Stimulated activated CD4-positive, alpha-beta T cell treated with anti-CD3 and anti-CD28 coated beads, Interleukin-2, amount 100 ng/mL, for 4 hours (primary cell): ENCODE results near the gene KDM8.
"Not testable (repeated sequence)": the region's sequence is repeated elsewhere in the genome, so short reads cannot be mapped to it uniquely, and the experiment has no call there.

ENCODE experiments used
- DNase-seq: peaks from one replicate; pipeline ENCODE4 v3.0.0-alpha.2; 2020; ENCODE audit warnings: low read depth

Gene KDM8

GRCh38 chr16:27191352-27191924 is 11.9 kb upstream of the KDM8 start:
- no peak for DNase-seq

DNA sequence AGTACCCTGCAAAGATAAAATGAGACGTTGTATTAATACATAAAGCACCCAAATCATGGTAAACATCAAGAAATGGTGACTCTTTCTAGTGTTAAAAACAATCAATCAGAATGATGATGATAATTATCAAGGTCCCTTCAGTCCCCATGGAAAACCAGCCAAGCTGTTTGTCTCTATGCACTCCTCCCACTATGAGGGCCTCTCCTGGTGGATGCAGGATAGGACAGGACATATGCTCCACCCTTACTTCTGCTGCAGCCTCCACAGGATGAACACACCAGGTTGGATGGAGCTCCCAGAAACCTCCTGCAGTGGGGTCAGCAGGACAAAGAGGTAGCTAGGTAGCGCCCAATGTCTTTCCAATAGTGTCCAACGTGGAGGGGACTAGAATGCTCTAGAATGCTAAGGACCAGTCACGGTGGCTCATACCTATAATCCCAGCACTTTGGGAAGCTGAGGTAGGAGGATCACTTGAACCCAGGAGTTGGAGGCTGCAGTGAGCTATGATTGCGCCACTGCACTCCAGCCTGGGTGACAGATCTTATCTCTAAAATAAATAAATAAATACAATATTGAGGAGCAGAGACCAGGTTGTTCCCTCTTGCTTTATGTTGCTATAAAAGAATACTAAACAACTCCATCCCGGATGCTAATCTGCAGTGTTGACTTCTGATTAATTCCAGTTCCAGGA is 9.9 kb upstream of the KDM8 start:
- no peak for DNase-seq

DNA sequence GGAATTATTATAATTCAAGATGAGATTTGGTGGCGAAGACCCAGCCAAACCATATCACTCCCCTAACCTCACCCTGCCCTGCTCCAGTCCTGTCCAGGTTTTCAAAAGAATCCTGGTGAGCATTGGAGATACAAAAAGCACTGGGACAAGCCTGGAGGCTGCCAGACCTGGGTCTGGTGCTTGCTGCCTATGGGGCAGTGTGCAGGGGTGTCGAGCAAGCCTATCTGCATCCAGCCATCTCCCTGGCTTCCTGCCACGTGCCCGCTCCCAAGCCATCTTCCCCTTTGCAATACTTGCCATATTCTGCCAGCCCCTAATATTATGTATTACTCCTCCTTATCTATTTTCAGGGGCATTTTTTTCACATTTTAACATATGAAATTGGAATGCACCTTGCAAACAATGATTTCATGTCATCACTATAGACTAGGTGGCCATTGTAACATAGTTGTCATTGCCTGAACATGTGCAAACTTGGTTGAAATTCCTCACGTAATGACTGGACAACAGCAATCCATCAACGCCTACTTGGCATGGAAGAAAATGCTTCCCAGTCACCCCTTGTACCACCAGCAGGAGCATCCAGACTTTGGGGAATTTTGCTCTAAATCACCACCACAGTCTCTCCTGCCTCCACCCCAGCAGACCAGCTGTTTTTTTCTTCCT is 8.1 kb upstream of the KDM8 start:
- no peak for DNase-seq

GRCh38 chr16:27195941-27196595 is 7.3 kb upstream of the KDM8 start:
- peak; percentile 42 for DNase-seq

- DNase-seq = no peak
Measured at GRCh38 chr16:27197004-27197403, 6.3 kb upstream of the KDM8 start.

DNA sequence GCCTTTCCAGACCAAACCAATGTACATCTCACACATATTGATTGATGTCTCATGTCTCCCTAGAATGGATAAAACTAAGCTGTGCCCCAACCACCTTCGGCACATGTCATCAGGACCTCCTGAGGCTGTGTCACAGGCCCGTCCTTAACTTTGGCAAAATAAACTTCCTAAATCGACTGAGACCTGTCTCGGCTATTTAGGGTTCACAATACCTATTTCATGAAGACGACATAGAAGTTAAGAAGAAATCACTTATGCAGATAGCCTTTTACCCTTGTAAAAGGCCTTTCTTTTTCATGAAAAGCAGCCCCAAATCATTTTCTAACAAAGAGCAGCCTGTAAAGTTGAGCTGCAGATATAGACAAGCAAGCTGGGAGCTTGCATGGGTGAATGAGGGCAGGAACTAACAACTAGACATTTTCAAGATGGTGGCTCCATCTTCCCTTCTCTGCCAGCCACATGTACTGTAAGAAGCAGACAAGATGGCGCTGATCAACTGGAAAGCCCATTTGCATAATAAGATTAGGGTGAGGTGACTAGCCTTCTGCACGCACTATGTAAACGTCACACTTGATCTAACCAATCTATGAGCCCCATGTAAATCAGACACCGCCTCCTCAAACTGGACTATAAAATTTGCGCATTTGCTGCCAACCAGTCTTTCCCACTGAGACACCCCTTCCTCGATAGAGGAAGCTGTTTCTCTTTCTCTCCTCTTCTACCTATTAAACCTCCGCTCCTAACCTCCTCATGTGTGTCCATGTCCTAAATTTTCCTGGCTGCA is 4.7 kb upstream of the KDM8 start:
- no peak for DNase-seq

DNA sequence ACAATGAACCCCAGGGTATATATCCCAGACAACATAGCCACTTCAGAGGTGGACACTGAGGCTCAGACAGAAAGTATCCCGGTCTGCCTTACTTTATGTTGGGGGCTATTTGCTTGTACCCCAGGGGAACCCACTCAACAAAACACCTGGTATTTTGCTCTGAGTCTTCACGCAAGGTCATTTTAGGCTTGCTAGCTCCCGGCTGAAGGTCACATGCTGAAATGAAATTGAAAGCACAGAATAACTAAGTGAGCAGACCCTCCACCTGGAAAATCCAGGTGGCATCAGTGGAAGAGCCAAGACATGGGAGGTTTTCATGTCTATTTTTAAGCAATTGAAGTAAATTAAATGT is 4.1 kb upstream of the KDM8 start:
- DNase-seq = no peak

DNA sequence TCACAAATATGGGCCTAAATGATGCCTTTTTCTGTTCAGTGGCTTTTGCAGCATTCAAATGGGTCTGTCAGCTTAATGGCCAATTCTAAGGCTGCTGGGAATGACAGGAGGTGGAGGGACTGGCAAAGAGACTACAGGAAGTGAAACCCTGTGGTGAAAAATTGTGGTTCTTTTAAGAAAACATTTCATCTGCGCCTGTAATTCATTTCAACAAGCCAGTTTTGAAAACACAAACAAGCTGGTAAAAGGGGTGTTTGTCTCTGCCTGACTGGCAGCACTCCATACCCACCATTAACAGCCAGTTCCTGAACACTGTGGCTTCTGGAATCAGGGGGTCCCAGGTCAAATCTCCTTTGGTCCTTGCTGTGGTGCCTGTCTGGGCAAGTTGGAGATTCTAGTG is 3.6 kb upstream of the KDM8 start:
- DNase-seq = no peak

DNA sequence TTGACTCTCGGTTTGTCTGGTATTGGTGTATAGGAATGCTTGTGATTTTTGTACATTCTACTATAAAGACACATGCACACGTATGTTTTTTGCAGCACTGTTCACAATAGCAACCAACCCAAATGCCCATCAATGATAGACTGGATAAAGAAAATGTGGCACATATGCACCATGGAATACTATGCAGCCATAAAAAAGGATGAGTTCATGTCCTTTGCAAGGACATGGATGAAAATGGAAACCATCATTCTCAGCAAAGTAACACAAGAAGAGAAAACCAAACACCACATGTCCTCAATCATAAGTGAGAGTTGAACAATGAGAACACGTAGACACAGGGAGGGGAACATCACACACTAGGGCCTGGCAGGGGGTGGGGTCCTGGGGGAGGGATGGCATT is 2.4 kb upstream of the KDM8 start:
- DNase-seq = not testable (repeated sequence)

DNA sequence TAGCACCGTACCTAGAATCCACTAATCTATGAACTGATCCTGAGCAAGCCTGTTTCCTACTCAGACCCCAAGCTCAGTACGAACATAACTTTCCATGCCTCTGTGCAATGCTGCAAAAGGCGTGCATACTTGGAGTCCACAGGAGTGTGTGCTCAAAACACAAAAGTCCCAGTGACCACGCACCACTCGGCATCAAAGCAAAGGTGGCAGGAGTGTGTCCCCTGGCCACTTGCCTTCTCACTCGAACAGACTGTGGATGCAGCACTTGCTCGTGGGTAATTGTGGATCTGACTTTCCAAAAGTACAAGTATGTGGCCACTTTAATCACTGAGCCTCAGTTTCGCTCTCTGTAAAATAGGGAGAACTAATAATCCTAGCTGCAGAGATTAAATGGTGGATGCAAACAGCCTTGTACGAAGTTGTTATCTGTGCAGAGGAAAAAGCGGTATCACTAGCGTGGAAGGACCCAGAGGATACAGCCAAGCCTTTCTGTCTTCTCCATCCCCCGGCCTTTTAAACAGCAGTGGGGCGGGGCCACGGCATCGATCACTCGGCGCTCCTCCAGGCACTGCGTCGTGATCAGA is 311 bp upstream of the KDM8 start:
- DNase-seq = peak; percentile 82

- DNase-seq = no peak
Measured at GRCh38 chr16:27204312-27204915, 1.1 kb downstream of the KDM8 start.

DNA sequence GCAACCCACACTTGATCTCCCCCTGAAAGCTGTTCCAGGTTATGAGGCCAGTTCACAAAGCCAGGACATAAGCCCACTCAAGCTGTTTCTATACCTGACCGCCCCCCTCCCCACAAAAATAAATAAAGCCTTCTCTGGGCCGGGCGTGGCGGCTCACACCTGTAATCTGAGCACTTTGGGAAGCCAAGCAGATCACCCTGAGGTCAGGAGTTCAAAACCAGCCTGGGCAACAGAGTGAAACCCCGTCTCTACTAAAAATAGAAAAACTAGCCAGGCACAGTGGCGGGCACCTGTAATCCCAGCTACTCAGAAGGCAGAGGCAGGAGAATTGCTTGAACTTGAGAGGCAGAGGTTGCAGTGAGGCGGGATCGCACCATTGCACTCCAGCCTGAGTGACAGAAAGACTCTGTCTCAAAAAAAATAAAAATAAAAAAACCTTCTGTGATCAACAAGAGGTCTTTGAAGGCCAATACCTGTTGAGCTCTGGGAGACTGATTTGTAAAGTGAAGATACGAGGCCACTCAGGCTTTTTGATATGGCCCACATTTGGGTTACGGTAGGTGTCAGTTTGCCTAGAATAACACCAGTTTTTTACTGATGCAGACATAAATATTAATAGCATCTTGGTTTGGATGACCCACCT is 2.2 kb downstream of the KDM8 start:
- no peak for DNase-seq

DNA sequence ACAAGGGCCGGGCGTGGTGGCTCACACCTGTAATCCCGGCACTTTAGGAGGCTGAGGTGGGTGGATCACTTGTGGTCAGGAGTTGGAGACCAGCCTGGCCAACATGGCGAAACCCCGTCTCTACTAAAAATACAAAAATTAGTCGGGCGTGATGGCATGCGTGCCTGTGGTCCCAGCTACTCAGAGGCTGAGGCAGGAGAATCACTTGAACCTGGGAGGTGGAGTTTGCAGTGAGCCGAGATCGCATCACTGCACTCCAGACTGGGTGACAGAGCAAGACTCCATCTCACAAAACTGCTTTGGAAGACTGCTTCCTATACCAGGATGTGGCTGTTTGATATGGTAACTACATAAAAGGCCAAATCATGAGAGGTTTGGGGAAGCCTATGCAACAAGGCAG is 3.8 kb downstream of the KDM8 start:
- not testable (repeated sequence) for DNase-seq

- DNase-seq = no peak
Measured at GRCh38 chr16:27208081-27208680, 4.9 kb downstream of the KDM8 start.

- DNase-seq = no peak
Measured at GRCh38 chr16:27208796-27209195, 5.5 kb downstream of the KDM8 start.

GRCh38 chr16:27209591-27209990 is 6.3 kb downstream of the KDM8 start:
- DNase-seq = no peak

DNA sequence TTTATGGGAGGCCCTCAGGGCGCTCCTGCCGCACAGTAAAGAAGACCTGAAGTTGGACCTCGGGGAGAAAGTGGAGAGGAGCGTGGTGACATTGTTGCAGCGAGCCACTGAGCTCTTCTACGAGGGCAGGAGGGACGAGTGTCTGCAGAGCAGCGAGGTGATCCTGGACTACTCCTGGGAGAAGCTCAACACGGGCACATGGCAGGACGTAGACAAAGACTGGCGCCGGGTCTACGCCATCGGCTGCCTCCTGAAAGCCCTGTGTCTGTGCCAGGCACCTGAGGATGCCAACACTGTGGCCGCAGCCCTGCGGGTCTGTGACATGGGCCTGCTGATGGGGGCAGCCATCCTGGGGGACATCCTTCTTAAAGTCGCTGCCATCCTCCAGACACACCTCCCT is 6.8 kb downstream of the KDM8 start:
- DNase-seq = no peak

GRCh38 chr16:27211026-27211425 is 7.7 kb downstream of the KDM8 start:
- DNase-seq = no peak

DNA sequence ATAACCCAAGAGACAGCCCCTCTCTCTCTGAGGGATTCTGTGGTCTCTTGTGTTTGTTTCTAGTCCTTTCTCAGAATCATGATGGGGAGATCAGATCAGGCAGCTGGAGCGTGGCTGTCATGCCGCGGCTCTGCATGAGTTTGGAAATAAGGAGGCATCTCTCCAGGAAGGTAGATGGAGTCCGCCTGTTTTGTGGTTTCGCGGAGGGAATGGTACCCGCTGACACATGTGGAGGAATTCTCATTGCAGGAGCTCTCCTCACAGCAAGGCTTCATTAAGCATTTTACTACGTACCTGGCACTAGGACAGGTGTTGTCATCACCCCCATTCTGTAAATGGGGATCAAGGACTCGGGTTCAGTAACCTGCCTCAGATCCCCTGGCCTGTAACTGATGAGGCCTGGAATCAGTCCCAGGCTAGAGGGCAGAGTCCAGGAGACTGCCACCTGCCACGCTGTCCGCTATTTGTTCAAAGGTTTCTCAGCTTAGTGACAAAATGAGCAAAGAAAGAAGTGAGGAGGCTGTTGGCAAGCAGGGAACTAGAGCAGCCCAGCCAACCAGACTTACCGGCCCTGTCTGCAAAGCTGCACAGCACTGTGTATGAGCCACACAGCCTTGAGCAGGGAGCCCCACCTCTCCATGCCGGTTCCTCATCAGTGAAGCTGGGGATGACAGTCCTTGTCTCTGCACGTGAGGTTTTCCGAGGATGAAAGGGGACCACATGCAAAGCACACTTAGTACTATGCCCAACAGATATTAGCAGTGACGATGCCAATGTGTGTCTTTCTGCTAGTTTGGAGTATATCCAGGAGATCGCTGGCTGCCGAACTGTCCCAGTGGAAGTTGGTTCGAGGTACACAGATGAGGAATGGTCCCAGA is 11.0 kb downstream of the KDM8 start:
- DNase-seq = no peak

DNA sequence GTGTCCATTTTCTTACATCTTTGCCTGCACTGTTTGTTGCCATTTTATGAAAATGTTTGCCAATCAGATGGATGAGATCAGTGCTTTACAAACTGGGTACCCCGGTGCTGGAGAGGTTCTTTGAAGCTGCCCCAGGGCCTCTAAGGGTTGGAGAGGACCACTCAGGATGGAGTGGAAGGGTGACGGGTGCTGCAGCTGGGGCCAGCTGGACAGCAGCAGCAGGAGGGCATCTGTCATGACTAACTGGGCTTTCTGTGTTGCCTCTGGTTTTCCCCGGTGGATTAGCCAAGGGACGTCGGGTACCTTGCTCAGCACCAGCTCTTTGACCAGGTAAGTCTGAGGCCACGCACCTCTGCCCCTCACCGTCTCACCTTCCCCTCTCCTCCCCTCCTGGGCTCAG is 12.3 kb downstream of the KDM8 start:
- DNase-seq = no peak
